Mammary epithelial cell (primary cell): ENCODE data around the gene KCNMA1.

ENCODE experiments used
- CTCF ChIP-seq, 2 donors: IDR thresholded peaks in 1 of 2; conservative IDR thresholded peaks in 1 of 2; 2 replicates each; pipeline ENCODE4 v1.5.1; 2011 to 2012; ENCODE audit warnings: inconsistent platforms in 2 of 2, low read length in 2 of 2, mild to moderate bottlenecking in 2 of 2, control low read depth in 1 of 2, low read depth in 1 of 2; ENCODE audit not compliant: insufficient read depth in 1 of 2; ENCODE audit errors: extremely low read depth in 1 of 2
- EZH2 ChIP-seq: IDR thresholded peaks from 2 replicates; pipeline ENCODE4 v1.6.1; 2012; ENCODE audit warnings: low read length, inconsistent platforms, borderline replicate concordance

DNA sequence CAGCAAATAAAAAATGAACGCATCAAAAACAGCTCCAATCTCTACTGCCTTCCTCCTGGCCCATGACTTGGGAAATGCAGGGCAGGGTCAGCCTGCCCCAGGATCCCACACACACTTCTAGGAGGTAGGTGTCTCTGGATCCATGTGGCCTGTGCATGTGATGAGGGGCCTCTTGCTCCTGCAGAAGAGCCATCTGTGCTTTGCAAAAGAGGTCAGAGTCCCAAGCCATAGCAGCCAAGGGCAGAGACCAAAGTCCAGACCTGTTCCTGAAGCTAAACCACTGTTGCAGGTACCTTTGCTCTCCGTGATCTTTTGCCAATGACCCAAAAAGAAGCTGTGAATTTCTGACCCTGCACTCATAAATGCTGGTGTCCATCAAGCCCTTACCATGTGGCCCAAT, 57.1 kb downstream of the KCNMA1 start:
- no peak for TF ChIP-seq CTCF (conservative IDR thresholded peaks at IDR 0.05 in 1 of 2, IDR thresholded peaks at IDR 0.05 in 1 of 2; ENCODE audit: extremely low read depth in 1 of 2, insufficient read depth in 1 of 2, low read depth in 1 of 2, low read length in 2 of 2)
- TF ChIP-seq EZH2: no peak
